Lung microvascular endothelial cell (primary cell): ENCODE data around the gene PLA2G10. TPM values are rescaled to one million over a fixed set of nuclear protein-coding genes. Genes with fewer than 3 reads are reported as not detected.
"Not testable (repeated sequence)": the region's sequence is repeated elsewhere in the genome, so short reads cannot be mapped to it uniquely, and the experiment has no call there.

Experiments used
- DNase-seq, 2 donors: peaks; one replicate each; pipeline versions ENCODE4 v3.0.0 to v3.0.0-alpha.2; 2010; ENCODE audit warnings: low read depth in 2 of 2
- total RNA-seq: library from RNA; depleted of rRNA; stranded (reverse); fragments of >200 nt; gene quantifications from 2 replicates; pipeline ENCODE4 v1.2.1, GENCODE V29; 2014

PLA2G10 gene, protein sequence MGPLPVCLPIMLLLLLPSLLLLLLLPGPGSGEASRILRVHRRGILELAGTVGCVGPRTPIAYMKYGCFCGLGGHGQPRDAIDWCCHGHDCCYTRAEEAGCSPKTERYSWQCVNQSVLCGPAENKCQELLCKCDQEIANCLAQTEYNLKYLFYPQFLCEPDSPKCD
- total RNA-seq, result not detected in 2 replicates

DNA sequence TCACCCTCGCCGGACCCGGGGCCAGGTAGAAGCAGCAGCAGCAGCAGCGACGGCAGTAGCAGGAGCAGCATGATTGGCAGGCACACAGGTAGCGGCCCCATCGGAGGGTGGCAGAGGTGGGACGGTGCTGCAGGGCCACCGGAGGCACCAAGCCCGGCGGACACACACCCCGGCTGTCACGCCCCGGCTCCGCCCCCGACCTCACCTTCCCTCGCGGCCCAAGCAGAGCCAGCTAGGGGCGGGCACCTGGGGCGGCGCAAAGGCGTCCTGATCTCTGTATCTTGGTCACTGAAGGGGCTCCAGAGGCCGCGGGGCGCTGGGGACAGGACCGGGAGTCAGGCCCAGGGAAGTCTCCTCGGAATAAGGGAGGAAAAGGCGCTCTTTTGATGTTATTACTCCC, at the start of gene PLA2G10:
Gene PLA2G10, minus strand, starts transcription at position 180 of the 400 bp plus-strand sequence. Its CDS starts 79 bp downstream, at position 101.
- DNase-seq, result not testable (repeated sequence)

DNA sequence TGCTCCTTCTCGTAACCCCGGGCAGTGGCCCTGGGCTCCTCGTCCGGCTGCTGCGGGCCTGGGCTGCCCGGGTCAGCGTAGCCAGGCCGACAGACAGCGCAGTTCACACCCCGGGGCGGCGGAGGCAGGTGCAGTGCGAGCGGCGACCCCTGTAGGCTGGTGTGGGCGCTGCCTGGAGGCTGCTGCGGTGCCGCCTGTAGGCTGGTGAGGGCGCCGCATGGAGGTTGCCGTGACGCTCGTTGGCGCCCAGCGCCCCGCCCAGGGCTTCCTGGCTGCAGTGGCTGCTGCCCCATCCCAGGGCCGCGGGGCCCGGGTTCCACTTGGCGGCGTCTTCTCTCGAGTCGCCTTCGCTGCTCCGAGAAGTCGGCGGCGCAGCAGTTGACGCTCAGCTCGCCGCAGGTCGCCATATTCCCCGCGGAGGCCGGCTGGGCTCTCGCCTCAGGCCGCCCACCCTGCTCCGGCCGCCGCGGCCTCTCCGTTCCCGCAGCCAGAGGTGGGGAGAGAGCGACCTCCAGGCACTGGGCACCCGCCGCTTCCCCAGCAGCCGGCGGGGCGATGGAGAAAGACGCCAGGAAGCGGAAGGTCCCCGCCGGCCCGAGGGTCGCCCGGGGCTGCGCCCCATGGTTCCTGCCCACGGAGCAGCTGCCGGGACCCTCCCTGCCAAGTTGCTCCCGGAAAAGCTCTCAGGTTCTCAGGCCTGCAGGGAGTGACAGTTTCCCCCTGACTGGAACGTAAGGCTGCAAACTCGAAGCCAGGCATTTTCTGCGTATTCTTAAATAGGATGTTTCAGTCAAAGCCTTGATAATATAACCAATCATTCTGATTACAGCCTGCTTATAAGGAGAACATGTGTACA, 48.4 kb upstream of the PLA2G10 start, which contains the start of gene NPIPA2:
Gene NPIPA2, plus strand, starts transcription at position 261 of the 856 bp plus-strand sequence. CDS start 5,533 bp downstream, outside the sequence.
- DNase-seq, result not testable (repeated sequence)

DNA sequence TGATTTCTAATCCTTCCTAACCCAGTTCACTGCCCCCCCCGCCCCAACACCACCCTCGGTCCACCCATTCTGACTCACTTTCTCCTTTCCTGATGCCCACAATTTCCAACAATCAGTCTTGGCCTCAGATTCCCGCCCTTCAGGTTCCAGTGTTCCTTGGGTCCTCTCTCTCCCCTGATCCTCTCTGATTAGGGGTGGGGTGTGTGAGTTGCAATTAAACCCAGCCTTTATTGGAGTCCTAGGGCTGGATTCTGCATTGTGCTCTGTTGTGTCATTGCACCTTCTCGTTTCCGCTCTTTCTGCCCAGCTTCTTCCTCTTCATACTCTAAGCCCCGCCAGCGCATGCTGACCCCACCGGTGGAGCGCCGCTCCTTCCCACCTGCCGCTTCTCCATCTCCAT, 47.7 kb upstream of the PLA2G10 start:
- not testable (repeated sequence) for DNase-seq

DNA sequence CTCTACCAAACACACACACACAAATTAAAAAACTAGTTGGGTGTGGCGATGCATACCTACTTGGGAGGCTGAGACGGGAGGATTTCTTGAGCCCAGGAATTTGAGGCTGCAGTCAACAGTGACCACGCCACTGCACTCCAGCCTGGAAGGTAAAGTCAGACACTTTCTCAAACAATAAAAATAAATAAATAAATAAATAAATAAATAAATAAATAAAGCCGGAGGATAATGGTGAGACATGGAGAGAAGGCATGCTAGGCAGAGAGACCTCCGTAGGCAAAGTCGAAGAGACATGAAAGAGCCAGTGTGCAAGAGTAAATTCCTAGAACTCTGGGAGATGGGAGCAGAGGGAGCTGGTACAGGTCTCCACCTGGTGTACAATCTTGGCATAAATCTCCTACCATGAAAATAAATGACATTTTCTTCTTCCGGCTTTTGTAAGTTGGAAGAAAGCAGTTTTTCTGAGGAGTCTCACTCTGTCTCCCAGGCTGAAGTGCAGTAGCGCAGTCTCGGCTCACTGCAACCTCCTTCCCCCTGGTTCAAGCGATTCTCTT, 46.8 kb upstream of the PLA2G10 start:
- DNase-seq, result not testable (repeated sequence)

DNA sequence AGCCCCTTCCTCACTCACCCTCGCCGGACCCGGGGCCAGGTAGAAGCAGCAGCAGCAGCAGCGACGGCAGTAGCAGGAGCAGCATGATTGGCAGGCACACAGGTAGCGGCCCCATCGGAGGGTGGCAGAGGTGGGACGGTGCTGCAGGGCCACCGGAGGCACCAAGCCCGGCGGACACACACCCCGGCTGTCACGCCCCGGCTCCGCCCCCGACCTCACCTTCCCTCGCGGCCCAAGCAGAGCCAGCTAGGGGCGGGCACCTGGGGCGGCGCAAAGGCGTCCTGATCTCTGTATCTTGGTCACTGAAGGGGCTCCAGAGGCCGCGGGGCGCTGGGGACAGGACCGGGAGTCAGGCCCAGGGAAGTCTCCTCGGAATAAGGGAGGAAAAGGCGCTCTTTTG, 39.1 kb upstream of the PLA2G10 start:
- DNase-seq, result not testable (repeated sequence)

DNA sequence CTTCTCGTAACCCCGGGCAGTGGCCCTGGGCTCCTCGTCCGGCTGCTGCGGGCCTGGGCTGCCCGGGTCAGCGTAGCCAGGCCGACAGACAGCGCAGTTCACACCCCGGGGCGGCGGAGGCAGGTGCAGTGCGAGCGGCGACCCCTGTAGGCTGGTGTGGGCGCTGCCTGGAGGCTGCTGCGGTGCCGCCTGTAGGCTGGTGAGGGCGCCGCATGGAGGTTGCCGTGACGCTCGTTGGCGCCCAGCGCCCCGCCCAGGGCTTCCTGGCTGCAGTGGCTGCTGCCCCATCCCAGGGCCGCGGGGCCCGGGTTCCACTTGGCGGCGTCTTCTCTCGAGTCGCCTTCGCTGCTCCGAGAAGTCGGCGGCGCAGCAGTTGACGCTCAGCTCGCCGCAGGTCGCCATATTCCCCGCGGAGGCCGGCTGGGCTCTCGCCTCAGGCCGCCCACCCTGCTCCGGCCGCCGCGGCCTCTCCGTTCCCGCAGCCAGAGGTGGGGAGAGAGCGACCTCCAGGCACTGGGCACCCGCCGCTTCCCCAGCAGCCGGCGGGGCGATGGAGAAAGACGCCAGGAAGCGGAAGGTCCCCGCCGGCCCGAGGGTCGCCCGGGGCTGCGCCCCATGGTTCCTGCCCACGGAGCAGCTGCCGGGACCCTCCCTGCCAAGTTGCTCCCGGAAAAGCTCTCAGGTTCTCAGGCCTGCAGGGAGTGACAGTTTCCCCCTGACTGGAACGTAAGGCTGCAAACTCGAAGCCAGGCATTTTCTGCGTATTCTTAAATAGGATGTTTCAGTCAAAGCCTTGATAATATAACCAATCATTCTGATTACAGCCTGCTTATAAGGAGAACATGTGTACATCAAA, 9.3 kb upstream of the PLA2G10 start, which contains the start of gene NPIPA3:
Gene NPIPA3, plus strand, starts transcription at position 256 of the 856 bp plus-strand sequence. CDS start 5,533 bp downstream, outside the sequence.
- not testable (repeated sequence) for DNase-seq

DNA sequence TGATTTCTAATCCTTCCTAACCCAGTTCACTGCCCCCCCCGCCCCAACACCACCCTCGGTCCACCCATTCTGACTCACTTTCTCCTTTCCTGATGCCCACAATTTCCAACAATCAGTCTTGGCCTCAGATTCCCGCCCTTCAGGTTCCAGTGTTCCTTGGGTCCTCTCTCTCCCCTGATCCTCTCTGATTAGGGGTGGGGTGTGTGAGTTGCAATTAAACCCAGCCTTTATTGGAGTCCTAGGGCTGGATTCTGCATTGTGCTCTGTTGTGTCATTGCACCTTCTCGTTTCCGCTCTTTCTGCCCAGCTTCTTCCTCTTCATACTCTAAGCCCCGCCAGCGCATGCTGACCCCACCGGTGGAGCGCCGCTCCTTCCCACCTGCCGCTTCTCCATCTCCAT, 8.6 kb upstream of the PLA2G10 start:
- DNase-seq, result not testable (repeated sequence)

DNA sequence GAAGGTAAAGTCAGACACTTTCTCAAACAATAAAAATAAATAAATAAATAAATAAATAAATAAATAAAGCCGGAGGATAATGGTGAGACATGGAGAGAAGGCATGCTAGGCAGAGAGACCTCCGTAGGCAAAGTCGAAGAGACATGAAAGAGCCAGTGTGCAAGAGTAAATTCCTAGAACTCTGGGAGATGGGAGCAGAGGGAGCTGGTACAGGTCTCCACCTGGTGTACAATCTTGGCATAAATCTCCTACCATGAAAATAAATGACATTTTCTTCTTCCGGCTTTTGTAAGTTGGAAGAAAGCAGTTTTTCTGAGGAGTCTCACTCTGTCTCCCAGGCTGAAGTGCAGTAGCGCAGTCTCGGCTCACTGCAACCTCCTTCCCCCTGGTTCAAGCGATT, 7.8 kb upstream of the PLA2G10 start:
- DNase-seq, result not testable (repeated sequence)

DNA sequence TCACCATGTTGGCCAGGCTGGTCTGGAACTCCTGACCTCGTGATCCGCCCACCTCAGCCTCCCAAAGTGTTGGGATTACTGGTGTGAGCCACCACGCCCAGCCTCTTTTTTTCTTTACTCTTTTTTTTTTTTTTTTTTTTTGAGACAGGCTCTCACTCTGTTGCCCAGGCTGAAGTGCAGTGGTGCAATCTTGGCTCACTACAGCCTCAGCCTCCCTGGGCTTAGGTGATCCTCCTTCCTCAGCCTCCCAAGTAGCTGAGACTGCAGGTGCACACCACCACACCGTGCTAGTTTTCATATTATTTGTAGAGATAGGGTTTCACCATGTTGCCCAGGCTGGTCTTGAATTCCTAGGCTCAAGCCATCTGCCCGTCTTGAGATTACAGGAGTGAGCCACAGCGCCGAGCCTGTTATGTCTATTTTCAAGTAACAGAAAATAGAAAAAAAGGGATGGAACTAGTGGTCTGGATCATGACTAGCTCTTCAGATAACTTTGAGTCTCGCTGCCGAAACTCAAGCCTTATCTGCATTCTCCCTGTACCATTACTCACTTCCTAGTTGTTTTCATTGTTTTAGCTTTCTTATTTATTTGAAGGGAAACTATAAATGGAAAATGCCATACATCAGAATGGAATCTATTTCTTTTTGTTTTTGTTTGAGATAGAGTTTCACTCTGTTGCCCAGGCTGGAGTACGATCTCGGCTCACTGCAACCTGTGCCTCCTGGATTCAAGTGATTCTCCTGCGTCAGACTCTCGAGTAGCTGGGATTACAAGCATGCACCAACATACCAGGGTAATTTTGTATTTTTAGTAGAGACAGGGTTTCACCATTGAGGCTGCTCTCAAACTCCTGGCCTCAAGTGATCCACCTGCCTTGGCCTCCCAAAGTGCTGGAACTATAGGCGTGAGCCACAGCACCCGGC, 8.0 kb downstream of the PLA2G10 start:
- DNase-seq, result peak; percentile 11 to 65

DNA sequence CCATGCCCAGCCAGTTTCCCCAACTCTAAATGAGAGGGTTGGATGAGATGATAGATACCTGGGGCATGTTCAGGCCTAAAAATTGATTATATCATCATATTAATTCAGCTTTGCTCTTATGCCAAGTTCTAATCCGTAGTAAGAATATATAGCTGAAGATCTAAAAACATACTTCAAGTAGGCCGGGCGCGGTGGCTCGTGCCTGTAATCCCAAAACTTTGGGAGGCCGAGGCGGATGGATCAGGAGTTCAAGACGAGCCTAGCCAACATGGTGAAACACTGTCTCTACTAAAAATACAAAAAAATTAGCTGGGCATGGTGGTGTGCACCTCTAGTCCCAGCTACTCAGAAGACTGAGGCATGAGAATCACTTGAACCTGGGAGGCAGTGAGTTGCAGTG, 12.0 kb downstream of the PLA2G10 start:
- DNase-seq, result no peak

DNA sequence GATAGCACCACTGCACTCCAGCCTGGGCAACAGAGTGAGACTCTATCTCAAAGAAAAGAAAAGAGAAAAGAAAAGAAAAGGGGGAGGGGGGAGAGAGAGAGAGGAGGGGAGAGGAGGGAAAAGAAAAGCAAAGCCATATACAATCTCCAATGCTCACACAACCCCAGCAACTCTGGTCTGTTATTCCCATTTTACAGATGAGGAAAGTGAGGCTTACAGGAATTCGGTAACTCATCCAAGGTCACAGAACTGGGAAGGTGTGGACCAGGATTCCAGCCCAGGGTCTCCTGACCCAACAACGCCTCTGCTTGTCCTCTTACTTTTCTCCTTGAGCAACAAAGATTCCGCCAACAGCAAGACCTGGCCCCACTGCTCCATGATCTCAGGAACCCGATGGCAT, 13.0 kb downstream of the PLA2G10 start:
- no peak for DNase-seq

DNA sequence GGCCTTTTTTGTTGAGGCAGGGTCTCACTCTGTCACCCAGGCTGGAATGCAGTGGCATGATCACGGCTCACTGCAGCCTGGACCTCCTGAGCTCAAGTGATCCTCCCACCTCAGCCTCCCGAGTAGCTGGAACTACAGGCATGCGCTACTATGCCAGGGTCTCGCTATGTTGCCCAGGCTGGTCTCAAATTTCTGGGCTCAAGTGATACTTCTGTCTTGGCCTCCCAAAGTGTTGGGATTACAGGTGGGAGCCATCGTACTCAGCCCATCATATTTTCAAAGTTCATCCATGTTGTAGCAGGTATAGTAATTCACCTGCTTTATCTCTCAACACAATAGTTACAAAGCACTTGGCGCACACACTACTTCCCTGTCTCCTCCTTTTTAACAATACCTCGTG, 13.7 kb downstream of the PLA2G10 start:
- DNase-seq, result not testable (repeated sequence)

DNA sequence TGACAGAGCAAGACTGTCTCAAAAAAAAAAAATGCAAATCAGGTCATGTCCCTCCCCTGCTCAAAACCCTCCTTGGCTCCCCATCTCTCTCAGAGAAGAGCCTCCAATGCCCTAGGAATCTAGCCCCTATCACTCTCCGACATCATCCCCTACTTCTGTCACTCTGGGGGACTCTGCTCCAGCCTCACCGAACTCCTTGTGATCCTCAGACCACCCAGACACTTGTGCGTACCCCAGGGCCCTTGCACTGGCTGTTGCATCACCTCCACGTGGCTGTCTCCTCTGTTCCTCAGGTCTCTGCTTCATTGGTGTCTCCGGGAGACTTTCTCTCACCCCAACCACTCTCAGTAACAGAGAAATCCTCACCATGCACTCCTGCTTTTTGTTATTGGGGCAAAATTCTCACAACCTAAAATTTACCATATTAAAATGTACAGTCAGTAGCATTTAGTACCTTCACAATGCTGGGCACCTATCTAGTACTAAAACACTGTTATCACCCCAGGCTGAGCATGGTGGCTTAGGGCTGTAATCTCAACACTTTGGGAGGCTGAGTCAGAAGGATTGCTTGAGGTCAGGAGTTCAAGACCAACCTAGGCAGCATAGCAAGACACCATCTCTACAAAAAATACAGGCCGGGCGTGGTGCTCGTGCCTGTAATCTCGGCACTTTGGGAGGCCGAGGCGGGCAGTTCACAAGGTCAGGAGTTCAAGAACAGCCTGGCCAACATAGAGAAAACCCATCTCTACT, 15.2 kb downstream of the PLA2G10 start:
- no peak for DNase-seq

DNA sequence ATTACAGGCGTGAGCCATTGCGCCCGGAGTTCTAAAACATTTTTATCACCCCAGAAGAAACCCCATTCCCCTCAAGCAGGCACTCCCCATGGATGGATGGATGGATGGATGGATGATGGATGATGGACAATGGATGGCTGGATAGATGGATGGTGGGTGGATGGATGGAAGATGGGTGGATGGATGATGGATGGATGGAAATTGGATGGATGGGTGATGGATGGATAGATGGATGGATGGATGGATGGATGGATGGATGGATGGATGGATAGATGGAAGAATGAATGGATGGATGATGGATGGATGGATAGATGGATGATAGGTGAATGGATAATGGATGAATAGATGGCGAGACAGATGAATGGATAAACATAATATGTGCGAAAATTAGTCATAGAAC, 16.5 kb downstream of the PLA2G10 start:
- DNase-seq, result no peak

DNA sequence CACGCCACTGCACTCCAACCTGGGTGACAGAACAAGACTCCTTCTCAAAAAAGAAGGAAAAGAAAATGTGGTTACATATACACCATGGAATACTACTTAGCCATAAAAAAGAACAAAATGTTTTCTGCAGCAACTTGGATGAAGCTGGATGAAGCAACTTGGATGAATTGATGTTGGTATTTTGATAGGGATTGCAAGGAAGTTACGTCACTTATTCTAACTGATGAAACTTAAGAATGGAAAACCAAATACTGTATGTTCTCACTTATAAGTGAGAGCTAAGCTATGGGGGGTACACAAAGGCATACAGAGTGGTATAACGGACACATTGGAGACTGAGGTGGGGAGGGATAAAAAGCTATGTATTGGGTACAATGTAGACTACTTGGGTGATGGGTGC, 17.5 kb downstream of the PLA2G10 start:
- DNase-seq, result no peak

DNA sequence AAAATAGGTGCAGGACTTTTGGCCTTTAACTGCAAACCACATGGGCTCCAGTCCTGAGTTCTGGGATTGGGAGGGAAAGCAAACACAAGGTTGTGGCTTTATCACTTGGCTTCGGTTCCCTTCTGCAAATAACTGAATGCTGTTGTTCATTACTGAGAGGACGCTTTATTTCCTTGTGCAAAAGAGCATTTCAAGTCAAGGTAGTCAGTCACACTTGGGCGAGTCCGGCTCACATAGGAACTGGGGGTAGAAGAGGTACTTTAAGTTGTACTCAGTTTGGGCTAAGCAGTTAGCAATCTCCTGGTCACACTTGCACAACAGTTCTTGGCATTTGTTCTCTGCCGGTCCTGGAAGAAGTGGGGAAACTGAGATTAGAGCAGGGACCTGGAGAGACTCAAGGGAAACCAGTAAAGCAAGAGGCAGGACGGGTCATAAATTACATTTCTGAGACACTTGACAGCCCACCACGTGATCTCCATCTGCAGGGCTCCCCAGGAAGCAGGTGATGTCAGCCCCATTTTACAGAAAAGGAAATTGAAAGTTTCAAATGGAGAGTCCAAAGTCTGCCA, 21.6 kb downstream of the PLA2G10 start:
- DNase-seq, result no peak

DNA sequence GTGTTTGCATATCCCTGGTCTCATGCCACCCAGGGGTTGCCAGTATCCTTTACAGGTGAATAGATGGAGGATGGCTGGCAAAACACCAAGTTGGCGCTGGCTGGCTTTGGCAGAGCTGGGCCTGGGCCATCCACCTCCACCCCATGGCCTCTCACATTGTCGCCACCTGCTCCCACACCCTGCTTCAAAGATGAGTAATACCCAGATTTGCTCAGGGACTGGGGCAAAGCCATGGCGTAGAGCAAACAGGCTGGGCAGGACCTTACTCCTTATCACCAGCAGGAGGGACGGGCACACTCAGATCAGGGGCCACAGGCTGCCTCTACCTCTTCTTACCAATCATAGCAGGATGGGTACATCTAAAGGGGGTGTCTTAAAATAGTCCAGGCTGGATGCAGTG, 24.3 kb downstream of the PLA2G10 start:
- no peak for DNase-seq

DNA sequence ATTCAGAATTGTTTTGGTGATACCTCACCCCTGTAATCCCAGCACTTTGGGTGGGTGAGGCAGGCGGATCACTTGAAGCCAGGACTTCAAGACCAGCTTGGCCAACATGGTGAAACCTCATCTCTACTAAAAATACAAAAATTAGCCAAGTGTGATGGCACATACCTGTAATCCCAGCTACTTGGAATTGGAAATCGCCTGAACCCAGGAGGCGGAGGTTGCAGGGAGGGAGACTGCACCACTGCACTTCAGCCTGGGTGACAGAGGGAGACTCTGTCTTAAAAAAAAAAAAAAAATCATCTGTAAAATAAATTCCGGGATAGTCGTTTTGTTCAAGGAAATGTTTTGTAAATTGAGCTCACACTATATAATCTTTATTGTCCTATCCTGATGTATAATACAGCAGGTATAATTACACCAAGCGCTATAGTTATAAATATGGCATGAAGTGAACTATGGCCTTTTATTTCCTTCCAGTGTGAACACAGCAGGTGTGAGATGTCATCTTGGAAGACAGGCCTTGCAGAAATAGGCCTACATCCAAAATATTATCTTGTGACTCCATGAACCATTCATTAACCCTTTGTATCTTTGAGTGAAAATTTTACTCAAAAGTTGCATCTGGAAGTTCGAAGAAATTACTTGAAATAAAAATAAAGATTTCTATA, 25.4 kb downstream of the PLA2G10 start:
- no peak for DNase-seq
